Measurements from ENCODE around the gene PUS10. TPM values are rescaled to one million over a fixed set of nuclear protein-coding genes. Genes with fewer than 3 reads are reported as not detected.

Gene PUS10
- total and polyA plus RNA-seq, 2 of the 13 experiments (the other 11 are each of a cell fraction or from before 2014, with no cell fraction given), result 41.4 to 44.3 TPM

DNA sequence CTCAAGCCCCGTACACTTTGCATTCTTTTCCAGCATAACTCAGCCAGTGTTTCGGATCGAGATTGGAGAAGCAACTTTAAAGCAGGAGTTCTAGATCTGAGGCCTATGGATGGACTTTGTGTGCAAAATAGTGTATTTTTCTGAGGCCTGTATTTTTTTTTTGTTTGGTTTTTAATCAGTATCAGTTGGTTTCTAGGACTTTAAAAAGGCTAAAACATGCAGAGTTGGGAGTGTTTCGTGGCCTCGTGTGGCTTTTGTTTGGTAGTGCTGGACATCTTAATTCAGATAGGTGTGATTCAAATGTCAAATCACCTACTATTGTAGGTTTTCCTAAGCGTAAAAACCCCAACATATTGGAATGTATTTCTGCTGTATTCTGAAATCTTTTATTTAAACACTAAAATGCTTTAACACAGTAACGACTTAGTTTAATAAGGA is 282 bp upstream of the PUS10 start:
- Histone ChIP-seq H3K36me3 (replicated peaks in 1 of 2; ENCODE audit: control insufficient read depth in 1 of 2, insufficient read depth in 2 of 2, low read length in 2 of 2) (peaks cover 3 to 33% of the 10 kb centered on the region in 2 experiments; a peak in 3 of 5 replicates), H3K9me3 (ENCODE audit: low read length) (0 out of 2 replicates have a peak, but pooled peaks cover 3% of the 10 kb centered on the region), H3K27ac (ENCODE audit: extremely low read length, insufficient read depth, low read length) (peak overlapping the region; percentile 99), H2AFZ (ENCODE audit: low read length) (no peak overlapping the region), H3K27me3 (ENCODE audit: control insufficient read depth in 1 of 2, insufficient read depth in 2 of 2, low read length in 2 of 2) (no peaks in the 10 kb centered on the region; a peak in 1 of 5 replicates), H4K20me1 (ENCODE audit: insufficient read depth, low read length) (0 out of 2 replicates have a peak, but pooled peaks cover under 1% of the 10 kb centered on the region), H3K4me3 (replicated peaks in 1 of 3; ENCODE audit: insufficient read depth in 1 of 3, low read depth in 2 of 3, low read length in 3 of 3) (peak overlapping the region; percentile 74 to 94 (median 93)), H3K79me2 (ENCODE audit: insufficient read depth, low read length) (peaks cover 95% of the 10 kb centered on the region), H3K4me1 (ENCODE audit: insufficient read depth, low read length) (peaks cover 66% of the 10 kb centered on the region), H3K9ac (ENCODE audit: insufficient read depth, low read depth, low read length) (peak overlapping the region; percentile 97), H3K4me2 (ENCODE audit: low read depth, low read length) (peak overlapping the region; percentile 83)
- under 1% methylated on average over 7 of the region's 7 CpGs for WGBS (ENCODE audit: low lambda C conversion rate)
- BruUV-seq (replicated peaks), result TSS peak; percentile 70
- CTCF ChIA-PET (ENCODE audit: low intra/inter-chr PET ratio, low total read pairs), result no interaction called here
- DNase-seq (ENCODE audit: low spot score) (no peak), FAIRE-seq (no peak), ATAC-seq (no peak)
- POLR2A ChIA-PET, result interaction anchor here (0.7 to 2.9 kb wide), 5 partner anchors 11 to 520 kb away, joined by 3 to 20 read pairs (median 6); partner anchors contain the start of genes SANBR and XPO1
- intact Hi-C loops (cut with micrococcal nuclease; ENCODE audit: unreplicated experiment) (loop anchor here (2.0 to 10.0 kb wide), 3 partner anchors 46 to 136 kb away; partner anchors contain the start of genes REL and SANBR), in situ Hi-C loops (cut with HindIII; ENCODE audit: extremely low pct_ligation_motif_present, low pct_unique_long_range_greater_than_20kb) (no loop called here)
- TF ChIP-seq HDAC2 (CRISPR knock-in tag; IDR thresholded peaks at IDR 0.05), result peak; percentile 96
- no peak; the same call in 1 of the 2 replicates for TF ChIP-seq SOX5 (CRISPR knock-in tag; IDR thresholded peaks at IDR 0.05; ENCODE audit: borderline replicate concordance)
- no peak for TF ChIP-seq CAMTA2 (CRISPR knock-in tag; IDR thresholded peaks at IDR 0.05; ENCODE audit: borderline replicate concordance)
- TF ChIP-seq POLR2G (IDR thresholded peaks at IDR 0.05; ENCODE audit: low read depth, low read length), result peak; percentile 13; the same call in 1 of the 2 replicates
- TF ChIP-seq ZMYM4 (CRISPR knock-in tag; IDR thresholded peaks at IDR 0.05), result no peak
- TF ChIP-seq TFAP4 (IDR thresholded peaks at IDR 0.05; ENCODE audit: borderline replicate concordance, low read depth), result no peak
- TF ChIP-seq, protein P1, sequence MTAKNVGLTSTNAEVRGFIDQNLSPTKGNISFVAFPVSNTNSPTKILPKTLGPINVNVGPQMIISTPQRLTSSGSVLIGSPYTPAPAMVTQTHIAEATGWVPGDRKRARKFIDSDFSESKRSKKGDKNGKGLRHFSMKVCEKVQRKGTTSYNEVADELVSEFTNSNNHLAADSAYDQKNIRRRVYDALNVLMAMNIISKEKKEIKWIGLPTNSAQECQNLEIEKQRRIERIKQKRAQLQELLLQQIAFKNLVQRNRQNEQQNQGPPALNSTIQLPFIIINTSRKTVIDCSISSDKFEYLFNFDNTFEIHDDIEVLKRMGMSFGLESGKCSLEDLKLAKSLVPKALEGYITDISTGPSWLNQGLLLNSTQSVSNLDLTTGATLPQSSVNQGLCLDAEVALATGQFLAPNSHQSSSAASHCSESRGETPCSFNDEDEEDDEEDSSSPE (CRISPR knock-in tag; IDR thresholded peaks at IDR 0.05), result no peak
- TF ChIP-seq GPBP1L1 (CRISPR knock-in tag; IDR thresholded peaks at IDR 0.05), result no peak
- peak; percentile 98; the same call in 1 of the 2 replicates for TF ChIP-seq ZBTB26 (CRISPR knock-in tag; IDR thresholded peaks at IDR 0.05; ENCODE audit: borderline replicate concordance)
- TF ChIP-seq, protein P2, sequence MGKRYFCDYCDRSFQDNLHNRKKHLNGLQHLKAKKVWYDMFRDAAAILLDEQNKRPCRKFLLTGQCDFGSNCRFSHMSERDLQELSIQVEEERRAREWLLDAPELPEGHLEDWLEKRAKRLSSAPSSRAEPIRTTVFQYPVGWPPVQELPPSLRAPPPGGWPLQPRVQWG (CRISPR knock-in tag; IDR thresholded peaks at IDR 0.05; ENCODE audit: borderline replicate concordance, low read depth), result no peak
- no peak for TF ChIP-seq ZNF546 (CRISPR knock-in tag; conservative IDR thresholded peaks at IDR 0.05)
- TF ChIP-seq ZNF343 (CRISPR knock-in tag; IDR thresholded peaks at IDR 0.05), result no peak
- no peak for TF ChIP-seq GTF3A (CRISPR knock-in tag; conservative IDR thresholded peaks at IDR 0.05)
- TF ChIP-seq ZNF143 (CRISPR knock-in tag; IDR thresholded peaks at IDR 0.05), result no peak

Measured in HepG2 (cell line).